Psoas muscle (tissue), 8 donors: Measurements from ENCODE around the gene SEC14L1. TPM values are rescaled to one million over a fixed set of nuclear protein-coding genes. Genes with fewer than 3 reads are reported as not detected.
"Not testable (repeated sequence)": the region's sequence is repeated elsewhere in the genome, so short reads cannot be mapped to it uniquely, and the experiment has no call there.

ENCODE experiments used
- ATAC-seq, 4 donors: fragments of 200-7000 bp; cut with Tn5 transposase; one replicate each; pipeline ENCODE4 v1.9.1; 2020; ENCODE audit warnings: moderate library complexity in 3 of 4, mild to moderate bottlenecking in 2 of 4
- DNase-seq, 2 donors: peaks; one replicate each; pipeline ENCODE4 v3.0.0-alpha.2; 2020
- H3K27ac ChIP-seq: fragments of 200-600 bp; one replicate; pipeline ENCODE4 v1.8.0; 2022
- H3K27me3 ChIP-seq, 3 donors: fragments of 200-600 bp in 1 of 3; one replicate each; pipeline versions ENCODE4 v1.6.1 to v1.8.0; 2013 to 2022; ENCODE audit warnings: low read length in 2 of 3, mild to moderate bottlenecking in 2 of 3, moderate library complexity in 1 of 3; ENCODE audit not compliant: insufficient read depth in 3 of 3
- H3K36me3 ChIP-seq, 2 donors: fragments of 200-600 bp in 1 of 2; one replicate each; pipeline versions ENCODE4 v1.6.1 to v1.8.0; 2013 to 2022; ENCODE audit warnings: low read depth in 1 of 2, mild to moderate bottlenecking in 1 of 2, moderate library complexity in 1 of 2; ENCODE audit not compliant: insufficient read depth in 1 of 2
- H3K4me1 ChIP-seq: fragments of 200-600 bp; one replicate; pipeline ENCODE4 v1.8.0; 2022
- H3K4me3 ChIP-seq: fragments of 200-600 bp; one replicate; pipeline ENCODE4 v1.8.0; 2022; ENCODE audit warnings: mild to moderate bottlenecking
- H3K9me3 ChIP-seq: fragments of 200-600 bp; one replicate; pipeline ENCODE4 v1.8.0; 2022
- WGBS, 3 donors: extraction: QIAGEN DNeasy Blood & Tissue Kit; methylation state at CpG; one replicate each; pipeline versions ENCODE4 v1.1.6 to v1.1.7; 2013; 5-methylcytosine and 5-hydroxymethylcytosine counted together
- intact Hi-C, 2 donors: fragments of 100-400 bp; cut with DNase I; formaldehyde crosslinking; loops; one replicate each; pipeline versions ENCODE4 v1.11.0 to v1.14.2; 2022
- polyA plus RNA-seq, 3 donors: library from polyadenylated mRNA; stranded (reverse); fragments of 200-250 nt; gene quantifications; one replicate each; pipeline ENCODE4 v1.2.3, GENCODE V29; 2013
- total RNA-seq, 4 donors: library from RNA; stranded (reverse); fragmentation: NEBNext Ultra II Directional in 2 of 4; extraction: Animal tissue kit (Norgen Biotek cat#: 25700) in 2 of 4; gene quantifications; one replicate each; pipeline versions ENCODE4 v1.2.1 to v1.2.4, GENCODE V29; 2021 to 2023
- TF ChIP-seq, protein P1 (sequence below): fragments of 200-600 bp; IDR thresholded peaks from one replicate; pipeline ENCODE4 v1.8.0; 2022; ENCODE audit warnings: antibody characterized with exemption
- donor health status: healthy with polysubstance abuse.
- donor health status: DM: no; HTN: no; CAD: no; lungs with moderate emphysema.
- donor health status: Bipolar disorder and iron deficiency.
- donor health status: healthy.
- donor health status: DM: yes; HTN: yes; CAD: no.
- donor health status: DM: no; HTN: no; CAD: no.
- donor health status: DM: no; HTN: no; CAD: no.
- donor health status: DM: yes; HTN: yes; CAD: no.

Gene SEC14L1
- total and polyA plus RNA-seq, 7 donors = 38.6 to 98.9 (median 69.1) TPM

DNA sequence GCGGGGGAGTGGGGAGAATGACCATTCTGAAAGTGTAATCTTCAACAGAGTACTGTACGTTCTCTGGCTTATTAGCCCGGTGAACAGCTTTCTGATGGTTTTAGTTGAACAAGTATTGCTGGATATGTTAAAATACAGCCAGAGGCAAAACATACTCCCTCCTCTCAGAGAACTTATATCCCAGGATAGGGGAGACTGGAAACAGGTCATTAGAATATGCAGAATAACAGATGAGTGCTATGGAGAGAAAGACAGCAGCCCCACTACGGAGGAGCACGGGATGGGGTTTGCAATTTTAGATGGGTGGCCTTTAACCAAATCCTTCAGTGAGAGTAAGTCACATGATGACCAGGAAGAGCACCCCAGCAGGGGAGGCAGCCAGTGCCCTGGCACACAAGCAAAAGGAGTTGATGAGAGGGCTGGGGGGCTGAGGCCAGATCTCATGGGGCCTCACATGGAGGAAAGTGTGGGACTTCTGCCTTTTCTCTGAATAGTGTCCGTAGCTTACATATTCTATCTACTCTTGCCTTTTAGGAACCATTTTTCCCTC, 43.1 kb upstream of the SEC14L1 start:
- Histone ChIP-seq H3K4me1 (peaks cover 52% of the 10 kb centered on the region), H3K36me3 (peaks cover 5 to 34% of the 10 kb centered on the region in 2 donors), H3K27ac (peak overlapping the region; percentile 83), H3K27me3 (no peaks in the 10 kb centered on the region), H3K9me3 (no peaks in the 10 kb centered on the region), H3K4me3 (no peak overlapping the region)
- 62 to 82% (median 67%) methylated on average over 6 of the region's 6 CpGs for WGBS, 3 donors
- TF ChIP-seq, protein P1, sequence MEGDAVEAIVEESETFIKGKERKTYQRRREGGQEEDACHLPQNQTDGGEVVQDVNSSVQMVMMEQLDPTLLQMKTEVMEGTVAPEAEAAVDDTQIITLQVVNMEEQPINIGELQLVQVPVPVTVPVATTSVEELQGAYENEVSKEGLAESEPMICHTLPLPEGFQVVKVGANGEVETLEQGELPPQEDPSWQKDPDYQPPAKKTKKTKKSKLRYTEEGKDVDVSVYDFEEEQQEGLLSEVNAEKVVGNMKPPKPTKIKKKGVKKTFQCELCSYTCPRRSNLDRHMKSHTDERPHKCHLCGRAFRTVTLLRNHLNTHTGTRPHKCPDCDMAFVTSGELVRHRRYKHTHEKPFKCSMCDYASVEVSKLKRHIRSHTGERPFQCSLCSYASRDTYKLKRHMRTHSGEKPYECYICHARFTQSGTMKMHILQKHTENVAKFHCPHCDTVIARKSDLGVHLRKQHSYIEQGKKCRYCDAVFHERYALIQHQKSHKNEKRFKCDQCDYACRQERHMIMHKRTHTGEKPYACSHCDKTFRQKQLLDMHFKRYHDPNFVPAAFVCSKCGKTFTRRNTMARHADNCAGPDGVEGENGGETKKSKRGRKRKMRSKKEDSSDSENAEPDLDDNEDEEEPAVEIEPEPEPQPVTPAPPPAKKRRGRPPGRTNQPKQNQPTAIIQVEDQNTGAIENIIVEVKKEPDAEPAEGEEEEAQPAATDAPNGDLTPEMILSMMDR = no peak
- intact Hi-C loops = loop anchor here (5.0 kb wide), 4 partner anchors 35 to 115 kb away; no protein-coding TSS in a partner anchor
- DNase-seq (no peak), ATAC-seq (no peak)

DNA sequence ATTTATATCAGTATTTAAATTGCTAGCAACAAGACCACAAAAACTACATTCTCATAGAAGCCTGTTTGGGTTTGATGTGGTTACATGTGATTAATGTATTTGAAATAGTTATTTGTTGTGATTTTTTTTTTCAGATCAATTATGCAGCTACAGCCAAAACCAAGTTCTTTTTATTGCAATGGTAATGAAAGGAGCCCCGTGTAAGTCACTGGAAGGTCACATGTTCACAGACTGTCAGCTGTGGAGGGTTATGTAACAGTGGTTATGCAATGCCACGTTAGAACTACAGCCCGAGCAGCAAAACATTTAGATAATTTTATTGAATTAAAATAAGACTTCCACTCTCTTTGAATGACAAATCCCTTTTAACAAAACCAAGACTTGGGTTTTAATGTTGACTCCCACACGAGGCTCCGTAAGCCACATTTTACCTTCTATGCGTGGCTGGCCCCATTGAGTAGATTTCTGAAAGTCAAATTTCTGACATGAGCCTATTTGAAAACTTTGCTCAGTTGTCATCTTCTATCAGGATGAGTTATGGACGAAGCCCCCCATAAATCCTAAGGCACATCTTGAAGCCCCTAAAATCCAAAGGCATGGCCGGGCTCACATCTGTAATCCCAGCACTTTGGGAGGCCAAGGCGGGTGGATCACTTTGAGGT, 41.8 kb upstream of the SEC14L1 start:
- H3K4me1 ChIP-seq = peaks cover 45% of the 10 kb centered on the region
- WGBS, 3 donors = 38 to 51% (median 41%) methylated on average over 9 of the region's 9 CpGs
- H3K36me3 ChIP-seq = peaks cover 0 to 21% of the 10 kb centered on the region in 2 donors
- no peak for DNase-seq
- TF ChIP-seq, protein P1 = no peak
- no peak overlapping the region for H3K4me3 ChIP-seq
- no peaks in the 10 kb centered on the region for H3K27me3 ChIP-seq
- peak overlapping the region; percentile 83 for H3K27ac ChIP-seq
- peak; percentile 79 to 87 (median 82) for ATAC-seq
- intact Hi-C loops = loop anchor here (5.0 kb wide), 4 partner anchors 33 to 113 kb away; no protein-coding TSS in a partner anchor
- no peaks in the 10 kb centered on the region for H3K9me3 ChIP-seq

- Histone ChIP-seq H3K4me1 (peaks cover 45% of the 10 kb centered on the region), H3K4me3 (no peak overlapping the region), H3K27ac (peak overlapping the region; percentile 83), H3K27me3 (no peaks in the 10 kb centered on the region), H3K9me3 (no peaks in the 10 kb centered on the region), H3K36me3 (peaks cover 0 to 11% of the 10 kb centered on the region in 2 donors)
- intact Hi-C loops = loop anchor here (5.0 kb wide), 4 partner anchors 32 to 112 kb away; no protein-coding TSS in a partner anchor
- ATAC-seq (peak; percentile 14 to 31 (median 26)), DNase-seq (peak; percentile 62 to 80)
- WGBS, 3 donors = 90 to 97% (median 90%) methylated on average over 15 of the region's 15 CpGs
- TF ChIP-seq, protein P1 = no peak
These were observed 40.8 kb upstream of the SEC14L1 start for GRCh38 chr17:77099997-77100396.

- H3K9me3 ChIP-seq = no peaks in the 10 kb centered on the region
- H3K27me3 ChIP-seq = no peaks in the 10 kb centered on the region
- no peak for ATAC-seq
- TF ChIP-seq, protein P1 = no peak
- WGBS, 3 donors = 81 to 86% (median 85%) methylated on average over 15 of the region's 15 CpGs
- no peak overlapping the region for H3K4me3 ChIP-seq
- H3K4me1 ChIP-seq = peaks cover 34% of the 10 kb centered on the region
- intact Hi-C loops = no loop called here
- H3K27ac ChIP-seq = no peak overlapping the region
- DNase-seq = no peak
- H3K36me3 ChIP-seq = peaks cover 0 to 3% of the 10 kb centered on the region in 2 donors
These were observed 39.0 kb upstream of the SEC14L1 start for GRCh38 chr17:77101521-77102410.

DNA sequence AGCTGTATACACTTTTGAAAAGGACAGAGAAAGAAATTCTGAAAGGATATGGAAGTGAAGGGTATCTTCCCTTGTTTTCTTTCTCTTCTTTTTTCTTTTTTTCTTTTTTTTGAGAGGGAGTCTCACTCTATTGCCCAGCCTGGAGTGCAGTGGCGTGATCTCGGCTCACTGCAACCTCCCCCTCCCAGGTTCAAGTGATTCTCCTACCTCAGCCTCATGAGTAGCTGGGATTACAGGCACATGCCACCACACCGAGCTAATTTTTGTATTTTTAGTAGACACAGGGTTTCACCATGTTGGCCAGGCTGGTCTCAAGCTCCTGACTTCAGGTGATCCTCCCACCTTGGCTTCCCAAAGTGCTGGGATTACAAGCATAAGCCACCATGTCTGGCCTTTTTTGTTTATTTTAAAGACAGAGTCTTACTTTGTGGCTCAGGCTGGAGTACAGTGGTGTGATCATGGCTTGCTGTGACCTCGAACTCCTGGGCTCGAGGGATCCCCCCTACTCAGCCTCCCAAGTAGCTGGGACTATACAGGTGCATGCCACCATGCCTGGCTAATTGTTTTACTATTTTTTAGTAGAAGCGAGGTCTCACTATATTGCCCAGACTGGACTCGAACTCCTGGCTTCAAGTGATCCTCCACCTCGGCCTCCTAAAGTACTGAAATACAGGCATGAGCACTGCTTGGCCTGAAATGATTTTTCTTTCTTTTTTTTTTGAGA, 38.2 kb upstream of the SEC14L1 start:
- H3K9me3 ChIP-seq, H3K4me3 ChIP-seq, intact Hi-C loops, H3K27ac ChIP-seq, DNase-seq, ATAC-seq, H3K27me3 ChIP-seq, H3K36me3 ChIP-seq: not testable (repeated sequence)
- peaks cover 26% of the 10 kb centered on the region for H3K4me1 ChIP-seq
- WGBS, 3 donors = 87 to 96% (median 88%) methylated on average over 8 of the region's 8 CpGs
